Natural killer cell treated with Interleukin-12 subunit alpha and Interleukin-12 subunit beta and Interleukin-15 and Interleukin-18, amount 100 ng/mL, for 72 hours (primary cell): ENCODE measurements around the gene WDR5B. TPM values are rescaled to one million over a fixed set of nuclear protein-coding genes. Genes with fewer than 3 reads are reported as not detected.
"Not testable (repeated sequence)": the region's sequence is repeated elsewhere in the genome, so short reads cannot be mapped to it uniquely, and the experiment has no call there.

Source experiments
- ATAC-seq, 2 donors: fragments of 150-1000 bp; cut with Tn5 transposase in 1 of 2; sonication (Bioruptor Pico), chemical (Tn5 transposase) in 1 of 2; 2 replicates each; pipeline ENCODE4 v1.10.0; 2021
- DNase-seq: peaks from one replicate; pipeline ENCODE4 v3.0.0; 2022; ENCODE audit warnings: low spot score
- H3K27ac Mint-ChIP-seq, 2 donors: 1 replicate in 1 of 2; 2 replicates in 1 of 2; pipeline ENCODE4 v1.8.0; 2022; ENCODE audit warnings: mixed read lengths in 2 of 2, mild to moderate bottlenecking in 1 of 2, moderate library complexity in 1 of 2
- H3K27me3 Mint-ChIP-seq, 2 donors: 1 replicate in 1 of 2; 2 replicates in 1 of 2; pipeline ENCODE4 v1.8.0; 2022; ENCODE audit warnings: mixed read lengths in 2 of 2
- H3K36me3 Mint-ChIP-seq: one replicate; pipeline ENCODE4 v1.8.0; 2022; ENCODE audit warnings: mixed read lengths
- H3K4me1 Mint-ChIP-seq, 2 donors: 1 replicate in 1 of 2; 2 replicates in 1 of 2; pipeline ENCODE4 v1.8.0; 2022; ENCODE audit warnings: low read depth in 2 of 2, mixed read lengths in 2 of 2, mild to moderate bottlenecking in 1 of 2
- H3K4me3 Mint-ChIP-seq: one replicate; pipeline ENCODE4 v1.8.0; 2022; ENCODE audit warnings: mixed read lengths
- H3K9me3 Mint-ChIP-seq: 2 replicates; pipeline ENCODE4 v1.8.0; 2022; ENCODE audit warnings: mixed read lengths
- total RNA-seq, 2 donors: library from RNA; stranded (reverse); gene quantifications; one replicate each; pipeline ENCODE4 v1.2.3, GENCODE V29; 2022

WDR5B gene
- 1 to 10 TPM; 4.4 to 5.8 TPM for total RNA-seq

DNA sequence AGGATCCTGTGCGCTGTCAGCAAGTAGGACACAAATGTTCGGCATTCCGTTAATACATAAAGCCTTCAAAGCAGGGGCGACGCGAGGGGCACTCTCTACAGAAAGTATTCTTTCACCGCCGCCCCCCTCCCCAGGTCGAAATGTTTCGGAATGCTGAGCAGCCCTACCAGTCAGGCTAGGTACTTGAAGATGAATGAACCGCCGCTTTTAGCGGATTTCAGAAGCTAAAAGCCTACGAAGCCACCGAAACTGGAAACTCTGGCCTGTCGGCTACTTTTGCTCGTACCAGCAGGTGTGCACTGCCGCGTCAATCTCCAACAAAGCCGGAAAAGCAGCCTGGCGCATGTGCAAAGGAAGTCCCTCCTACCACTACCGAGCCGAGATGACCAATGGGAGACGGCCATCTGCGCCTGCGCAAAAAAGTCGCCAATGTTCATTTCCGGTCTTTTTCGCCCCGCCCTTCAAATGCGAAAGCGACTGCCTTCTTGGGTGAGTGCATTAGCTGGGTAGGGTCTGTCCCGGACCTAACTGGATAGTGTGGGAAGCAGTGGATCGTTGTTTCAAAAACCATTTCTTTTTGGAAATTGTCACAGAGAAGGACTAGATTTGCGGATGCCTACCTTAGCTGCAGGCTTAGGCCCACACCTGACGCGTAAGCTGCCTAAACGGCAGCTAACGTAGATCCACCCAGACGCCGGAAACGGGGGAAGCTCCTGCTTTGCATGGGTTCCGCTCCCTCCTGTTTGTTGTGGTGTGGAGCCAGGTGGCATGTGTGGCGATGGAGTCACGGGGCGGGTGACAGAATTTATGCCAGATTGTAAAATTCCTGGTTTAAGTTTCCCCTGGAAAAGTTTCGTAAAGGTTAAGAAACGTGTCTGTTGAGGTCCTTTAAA is at the start of gene WDR5B:
WDR5B (minus strand) TSS at position 301 of the 893 bp plus-strand sequence. CDS start 534 bp downstream, outside the sequence.
- DNase-seq (peak; percentile 96), ATAC-seq (peak; percentile 97)
- Mint-ChIP-seq H3K4me1 (peaks cover 30 to 33% of the 10 kb centered on the region in 2 donors), H3K4me3 (peak within 1 kb of the TSS; percentile 94), H3K27ac (peak within 1 kb of the TSS; percentile 88 to 99), H3K36me3 (peaks cover 9% of the 10 kb centered on the region), H3K9me3 (no peaks in the 10 kb centered on the region), H3K27me3 (no peaks in the 10 kb centered on the region)

DNA sequence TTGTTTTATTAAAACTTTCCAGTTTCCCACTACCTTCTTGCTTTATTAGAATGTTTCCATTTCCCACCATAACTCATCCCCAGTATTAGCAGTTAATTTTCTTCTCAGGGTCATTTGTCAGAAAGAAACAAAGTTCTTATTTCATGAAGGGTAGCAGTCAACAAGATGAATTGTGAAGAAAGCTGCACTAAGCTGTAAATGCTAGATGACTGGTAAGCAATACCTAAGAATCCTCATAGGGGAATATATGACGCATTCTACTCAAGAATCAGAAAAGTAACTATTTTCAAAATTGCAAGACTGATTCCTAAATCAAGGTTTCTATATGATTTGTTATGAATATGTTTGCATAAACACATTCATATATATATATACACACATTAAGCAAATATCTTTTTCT is 48.8 kb upstream of the WDR5B start:
- Mint-ChIP-seq H3K27ac (no peak overlapping the region), H3K36me3 (peaks cover 10% of the 10 kb centered on the region), H3K4me1 (peaks cover 25 to 29% of the 10 kb centered on the region in 2 donors), H3K4me3 (no peak overlapping the region), H3K9me3 (no peaks in the 10 kb centered on the region), H3K27me3 (no peaks in the 10 kb centered on the region)
- DNase-seq (no peak), ATAC-seq (no peak)

- H3K4me1 Mint-ChIP-seq, result peaks cover 5 to 10% of the 10 kb centered on the region in 2 donors
- DNase-seq (no peak), ATAC-seq (no peak)
- H3K27ac Mint-ChIP-seq, result no peak overlapping the region
- H3K36me3 Mint-ChIP-seq, result peaks cover 23% of the 10 kb centered on the region
- no peaks in the 10 kb centered on the region for H3K9me3 Mint-ChIP-seq
- H3K4me3 Mint-ChIP-seq, result no peak overlapping the region
- H3K27me3 Mint-ChIP-seq, result no peaks in the 10 kb centered on the region
These were observed 46.5 kb upstream of the WDR5B start for GRCh38 chr3:122462406-122462805.

DNA sequence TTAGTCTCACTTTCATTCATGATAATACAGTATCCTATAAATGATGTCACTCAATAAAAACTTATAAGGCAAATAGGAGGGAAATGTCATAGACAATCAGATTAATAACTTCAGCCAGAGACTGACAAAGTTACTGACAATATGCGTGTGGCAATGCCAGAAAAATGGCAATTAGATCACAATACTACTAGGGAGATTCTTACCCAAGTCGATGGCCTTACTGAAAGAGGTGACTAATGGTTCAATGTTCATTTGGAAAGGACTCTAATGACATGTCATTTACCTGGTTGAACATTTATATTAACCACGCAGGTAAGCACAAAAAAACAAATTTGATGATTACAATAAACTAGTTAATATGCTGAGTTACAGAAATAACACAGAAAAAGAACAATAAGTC is 45.9 kb upstream of the WDR5B start:
- H3K27me3 Mint-ChIP-seq, result no peaks in the 10 kb centered on the region
- peaks cover 23% of the 10 kb centered on the region for H3K36me3 Mint-ChIP-seq
- no peaks in the 10 kb centered on the region for H3K9me3 Mint-ChIP-seq
- no peak for ATAC-seq
- H3K4me3 Mint-ChIP-seq, result no peak overlapping the region
- peaks cover 5 to 8% of the 10 kb centered on the region in 2 donors for H3K4me1 Mint-ChIP-seq
- peak overlapping the region in 1 of 2 donors; percentile 66 for H3K27ac Mint-ChIP-seq
- no peak for DNase-seq

DNA sequence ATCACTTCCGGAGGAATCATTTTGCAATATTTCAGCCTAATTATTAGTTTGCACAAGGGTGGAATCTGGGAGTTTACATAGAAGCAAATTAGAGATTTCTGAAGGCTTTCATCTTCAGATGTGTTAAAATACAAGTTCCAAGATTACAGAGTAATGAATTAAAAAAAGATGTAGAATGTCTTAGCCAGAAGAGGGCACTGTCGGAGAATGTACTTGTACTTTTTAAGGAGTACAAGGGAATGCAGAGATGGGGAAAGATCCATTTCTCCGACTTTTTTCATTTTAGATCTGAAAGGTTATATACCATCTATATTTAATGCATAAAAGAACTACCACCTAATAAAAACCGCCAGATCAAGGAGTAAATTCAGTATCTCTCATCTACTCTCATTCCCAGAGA is 43.1 kb upstream of the WDR5B start:
- DNase-seq (no peak), ATAC-seq (no peak)
- Mint-ChIP-seq H3K27ac (no peak overlapping the region), H3K9me3 (no peaks in the 10 kb centered on the region), H3K4me1 (peaks cover 3 to 5% of the 10 kb centered on the region in 2 donors), H3K27me3 (no peaks in the 10 kb centered on the region), H3K36me3 (peaks cover 27% of the 10 kb centered on the region), H3K4me3 (no peak overlapping the region)

DNA sequence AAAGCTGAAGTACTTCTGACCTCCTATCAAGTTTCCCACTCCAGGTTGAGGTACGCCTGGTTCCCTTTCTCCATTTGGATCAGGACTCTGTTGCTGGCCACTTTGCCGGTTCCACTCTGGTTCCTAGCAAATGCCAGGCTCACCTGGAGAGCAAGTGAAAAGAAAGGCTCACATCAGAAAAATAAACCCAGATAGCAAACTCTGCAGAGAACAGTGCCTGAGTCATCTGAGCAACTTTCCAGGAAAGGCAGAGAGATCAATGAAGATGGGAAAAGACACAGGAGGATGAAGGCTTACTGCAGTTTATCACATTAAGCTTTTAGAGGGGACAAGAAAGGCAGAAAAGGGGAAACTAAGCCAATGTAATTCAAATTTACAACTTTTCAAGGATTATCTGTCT is 41.8 kb upstream of the WDR5B start:
- Mint-ChIP-seq H3K9me3 (no peaks in the 10 kb centered on the region), H3K4me1 (peaks cover 3 to 5% of the 10 kb centered on the region in 2 donors), H3K27me3 (no peaks in the 10 kb centered on the region), H3K27ac (peak overlapping the region in 1 of 2 donors; percentile 37), H3K36me3 (peaks cover 30% of the 10 kb centered on the region), H3K4me3 (no peak overlapping the region)
- DNase-seq (no peak), ATAC-seq (no peak)

DNA sequence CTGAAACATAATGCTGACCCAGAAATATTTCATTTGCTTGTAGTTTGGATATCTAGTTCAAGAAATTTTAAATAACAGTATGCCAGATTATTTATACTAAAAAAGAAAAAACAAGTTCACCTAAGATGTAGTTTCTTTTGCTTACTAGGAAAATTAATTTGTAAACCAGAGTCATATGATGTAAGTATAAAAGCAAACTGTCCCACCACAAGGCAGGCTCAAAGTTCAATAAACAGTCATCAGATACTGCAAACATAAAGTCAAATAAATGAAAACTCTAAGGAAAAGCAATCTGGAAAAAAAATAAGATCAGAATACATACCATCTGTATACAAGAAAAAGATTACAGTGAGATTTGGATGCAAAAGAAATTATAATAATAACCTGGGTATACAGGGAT is 40.2 kb upstream of the WDR5B start:
- H3K4me1 Mint-ChIP-seq, result no peaks in the 10 kb centered on the region
- ATAC-seq (no peak), DNase-seq (no peak)
- H3K9me3 Mint-ChIP-seq, result no peaks in the 10 kb centered on the region
- no peak overlapping the region for H3K27ac Mint-ChIP-seq
- no peak overlapping the region for H3K4me3 Mint-ChIP-seq
- peaks cover 20% of the 10 kb centered on the region for H3K36me3 Mint-ChIP-seq
- no peaks in the 10 kb centered on the region for H3K27me3 Mint-ChIP-seq

DNA sequence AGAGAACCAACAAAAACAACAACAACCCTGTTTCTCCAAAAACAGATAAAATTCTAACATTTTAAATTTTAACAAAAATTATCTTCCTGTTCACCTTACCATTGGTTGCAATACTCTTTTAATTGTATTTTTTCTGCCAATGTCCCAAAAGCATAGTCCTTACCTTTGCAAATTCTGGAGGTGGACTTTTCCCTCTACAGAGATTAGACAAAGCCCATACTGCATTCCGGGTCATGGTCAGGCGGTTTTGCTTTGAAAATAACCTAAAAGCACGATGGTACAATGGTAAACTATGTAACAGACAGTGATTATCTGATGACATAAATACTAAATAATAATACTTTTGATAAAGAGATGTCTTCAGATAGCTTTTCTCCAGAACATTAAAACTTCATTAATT is 35.5 kb upstream of the WDR5B start:
- peaks cover 36% of the 10 kb centered on the region for H3K36me3 Mint-ChIP-seq
- no peaks in the 10 kb centered on the region for H3K9me3 Mint-ChIP-seq
- H3K27me3 Mint-ChIP-seq, result no peaks in the 10 kb centered on the region
- H3K27ac Mint-ChIP-seq, result no peak overlapping the region
- no peak for DNase-seq
- no peak overlapping the region for H3K4me3 Mint-ChIP-seq
- H3K4me1 Mint-ChIP-seq, result peaks cover 5 to 6% of the 10 kb centered on the region in 2 donors
- ATAC-seq, result no peak

DNA sequence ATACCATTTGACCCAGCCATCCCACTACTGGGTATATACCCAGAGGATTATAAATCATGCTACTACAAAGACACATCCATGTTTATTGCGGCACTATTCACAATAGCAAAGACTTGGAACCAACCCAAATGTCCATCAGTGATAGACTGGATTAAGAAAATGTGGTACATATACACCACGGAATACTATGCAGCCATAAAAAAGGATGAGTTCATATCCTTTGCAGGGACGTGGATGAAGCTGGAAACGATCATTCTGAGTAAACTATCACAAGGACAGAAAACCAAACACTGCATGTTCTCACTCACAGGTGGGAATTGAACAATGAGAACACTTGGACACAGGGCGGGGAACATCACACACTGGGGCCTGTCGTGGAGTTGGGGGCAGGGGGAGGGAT is 32.4 kb upstream of the WDR5B start:
- peaks cover 6 to 12% of the 10 kb centered on the region in 2 donors for H3K4me1 Mint-ChIP-seq
- peaks cover 48% of the 10 kb centered on the region for H3K36me3 Mint-ChIP-seq
- not testable (repeated sequence) for H3K4me3 Mint-ChIP-seq, H3K9me3 Mint-ChIP-seq, H3K27me3 Mint-ChIP-seq, H3K27ac Mint-ChIP-seq, ATAC-seq, DNase-seq

- H3K36me3 Mint-ChIP-seq, result peaks cover 50% of the 10 kb centered on the region
- H3K27ac Mint-ChIP-seq, result not testable (repeated sequence)
These were observed 28.6 kb upstream of the WDR5B start for GRCh38 chr3:122444491-122444887.

GRCh38 chr3:122443762-122444490 is 28.1 kb upstream of the WDR5B start:
- H3K9me3 Mint-ChIP-seq, H3K27ac Mint-ChIP-seq, H3K27me3 Mint-ChIP-seq, H3K4me3 Mint-ChIP-seq, DNase-seq, ATAC-seq: not testable (repeated sequence)
- Mint-ChIP-seq H3K36me3 (peaks cover 44% of the 10 kb centered on the region), H3K4me1 (peaks cover 6 to 12% of the 10 kb centered on the region in 2 donors)

More at GRCh38 chr3:122444491-122444887, 28.6 kb upstream of the WDR5B start:
- ATAC-seq, H3K27me3 Mint-ChIP-seq, DNase-seq, H3K9me3 Mint-ChIP-seq, H3K4me3 Mint-ChIP-seq: not testable (repeated sequence)
- H3K4me1 Mint-ChIP-seq, result peaks cover 6 to 12% of the 10 kb centered on the region in 2 donors

GRCh38 chr3:122443090-122443489 is 27.2 kb upstream of the WDR5B start:
- Mint-ChIP-seq H3K36me3 (peaks cover 43% of the 10 kb centered on the region), H3K9me3 (no peaks in the 10 kb centered on the region), H3K4me1 (peaks cover 6 to 12% of the 10 kb centered on the region in 2 donors), H3K27me3 (no peaks in the 10 kb centered on the region), H3K27ac (no peak overlapping the region), H3K4me3 (no peak overlapping the region)
- ATAC-seq, result no peak
- DNase-seq, result no peak

GRCh38 chr3:122435950-122436349 is 20.1 kb upstream of the WDR5B start:
- no peak for ATAC-seq
- DNase-seq, result no peak
- Mint-ChIP-seq H3K4me3 (no peak overlapping the region), H3K27ac (no peak overlapping the region), H3K9me3 (peaks cover 5% of the 10 kb centered on the region), H3K36me3 (peaks cover 37% of the 10 kb centered on the region), H3K4me1 (peaks cover 0 to 2% of the 10 kb centered on the region in 2 donors), H3K27me3 (no peaks in the 10 kb centered on the region)

DNA sequence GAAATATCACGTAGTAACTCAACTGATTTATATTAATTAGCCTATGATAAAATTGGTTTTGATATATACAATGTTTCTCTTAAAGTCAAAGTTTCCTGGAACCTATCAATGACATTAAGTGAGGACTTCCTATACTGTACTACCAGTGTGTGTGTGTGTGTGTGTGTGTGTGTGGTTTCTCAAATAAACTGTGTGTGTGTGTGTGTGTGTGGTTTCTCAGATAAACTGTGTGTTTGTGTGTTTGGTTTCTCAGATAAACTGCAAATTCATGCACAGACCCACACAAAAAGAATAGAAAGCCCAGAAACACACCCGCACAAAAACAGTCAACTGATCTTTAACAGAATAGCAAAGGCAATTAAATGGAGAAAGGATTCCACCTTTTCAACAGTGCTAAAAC is 14.5 kb upstream of the WDR5B start:
- H3K36me3 Mint-ChIP-seq, result peaks cover 39% of the 10 kb centered on the region
- H3K4me1 Mint-ChIP-seq, result peaks cover 14 to 22% of the 10 kb centered on the region in 2 donors
- H3K4me3 Mint-ChIP-seq, result no peak overlapping the region
- no peaks in the 10 kb centered on the region for H3K9me3 Mint-ChIP-seq
- ATAC-seq (no peak), DNase-seq (no peak)
- no peak overlapping the region for H3K27ac Mint-ChIP-seq
- no peaks in the 10 kb centered on the region for H3K27me3 Mint-ChIP-seq
